Ishikawa (cell line): ENCODE data around the gene NXPH3.

Source experiments
- CEBPB ChIP-seq: IDR thresholded peaks from 2 replicates; pipeline ENCODE4 v1.6.1; 2012
- CREB1 ChIP-seq: IDR thresholded peaks from 2 replicates; pipeline ENCODE4 v1.6.1; 2012; ENCODE audit warnings: low read depth
- EP300 ChIP-seq: IDR thresholded peaks from 2 replicates; pipeline ENCODE4 v1.6.1; 2012; ENCODE audit warnings: borderline replicate concordance
- FOXM1 ChIP-seq: IDR thresholded peaks from 2 replicates; pipeline ENCODE4 v1.6.1; 2012; ENCODE audit warnings: low read depth, borderline replicate concordance
- NFIC ChIP-seq: IDR thresholded peaks from 2 replicates; pipeline ENCODE4 v1.6.1; 2012
- RAD21 ChIP-seq: IDR thresholded peaks from 2 replicates; pipeline ENCODE4 v1.6.1; 2012; ENCODE audit warnings: low read depth
- TAF1 ChIP-seq: IDR thresholded peaks from 2 replicates; pipeline ENCODE4 v1.6.1; 2012; ENCODE audit warnings: low read depth, mild to moderate bottlenecking
- TCF12 ChIP-seq: IDR thresholded peaks from 2 replicates; pipeline ENCODE4 v1.6.1; 2012; ENCODE audit warnings: low read depth
- TEAD4 ChIP-seq: IDR thresholded peaks from 2 replicates; pipeline ENCODE4 v1.6.1; 2012
- YY1 ChIP-seq: IDR thresholded peaks from 2 replicates; pipeline ENCODE4 v1.6.1; 2012; ENCODE audit warnings: low read depth
- TF ChIP-seq, protein P1 (sequence below): IDR thresholded peaks from 2 replicates; pipeline ENCODE4 v1.6.1; 2012; ENCODE audit warnings: low read depth, mild to moderate bottlenecking
- TF ChIP-seq, protein P2 (sequence below): IDR thresholded peaks from 2 replicates; pipeline ENCODE4 v1.6.1; 2012
- TF ChIP-seq, protein P3 (sequence below): IDR thresholded peaks from 2 replicates; pipeline ENCODE4 v1.6.1; 2012

DNA sequence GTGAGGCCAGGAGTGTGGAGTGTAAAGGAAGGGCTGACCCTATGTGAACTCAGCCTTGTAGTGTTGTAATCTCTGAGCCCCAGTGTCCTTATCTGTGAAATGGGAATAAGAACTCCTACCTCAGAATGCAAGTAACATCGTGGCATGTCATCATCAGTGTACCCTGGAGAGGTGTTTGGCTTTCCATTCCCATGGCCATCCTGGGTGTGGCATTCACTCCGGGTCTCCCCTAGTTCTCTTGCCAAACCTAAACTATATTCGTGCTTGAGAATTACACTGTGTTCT, 1.9 kb downstream of the NXPH3 start:
- TF ChIP-seq, protein P1, sequence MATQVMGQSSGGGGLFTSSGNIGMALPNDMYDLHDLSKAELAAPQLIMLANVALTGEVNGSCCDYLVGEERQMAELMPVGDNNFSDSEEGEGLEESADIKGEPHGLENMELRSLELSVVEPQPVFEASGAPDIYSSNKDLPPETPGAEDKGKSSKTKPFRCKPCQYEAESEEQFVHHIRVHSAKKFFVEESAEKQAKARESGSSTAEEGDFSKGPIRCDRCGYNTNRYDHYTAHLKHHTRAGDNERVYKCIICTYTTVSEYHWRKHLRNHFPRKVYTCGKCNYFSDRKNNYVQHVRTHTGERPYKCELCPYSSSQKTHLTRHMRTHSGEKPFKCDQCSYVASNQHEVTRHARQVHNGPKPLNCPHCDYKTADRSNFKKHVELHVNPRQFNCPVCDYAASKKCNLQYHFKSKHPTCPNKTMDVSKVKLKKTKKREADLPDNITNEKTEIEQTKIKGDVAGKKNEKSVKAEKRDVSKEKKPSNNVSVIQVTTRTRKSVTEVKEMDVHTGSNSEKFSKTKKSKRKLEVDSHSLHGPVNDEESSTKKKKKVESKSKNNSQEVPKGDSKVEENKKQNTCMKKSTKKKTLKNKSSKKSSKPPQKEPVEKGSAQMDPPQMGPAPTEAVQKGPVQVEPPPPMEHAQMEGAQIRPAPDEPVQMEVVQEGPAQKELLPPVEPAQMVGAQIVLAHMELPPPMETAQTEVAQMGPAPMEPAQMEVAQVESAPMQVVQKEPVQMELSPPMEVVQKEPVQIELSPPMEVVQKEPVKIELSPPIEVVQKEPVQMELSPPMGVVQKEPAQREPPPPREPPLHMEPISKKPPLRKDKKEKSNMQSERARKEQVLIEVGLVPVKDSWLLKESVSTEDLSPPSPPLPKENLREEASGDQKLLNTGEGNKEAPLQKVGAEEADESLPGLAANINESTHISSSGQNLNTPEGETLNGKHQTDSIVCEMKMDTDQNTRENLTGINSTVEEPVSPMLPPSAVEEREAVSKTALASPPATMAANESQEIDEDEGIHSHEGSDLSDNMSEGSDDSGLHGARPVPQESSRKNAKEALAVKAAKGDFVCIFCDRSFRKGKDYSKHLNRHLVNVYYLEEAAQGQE, result no peak
- TF ChIP-seq RAD21, result no peak
- no peak for TF ChIP-seq TCF12
- no peak for TF ChIP-seq TAF1
- TF ChIP-seq, protein P2, sequence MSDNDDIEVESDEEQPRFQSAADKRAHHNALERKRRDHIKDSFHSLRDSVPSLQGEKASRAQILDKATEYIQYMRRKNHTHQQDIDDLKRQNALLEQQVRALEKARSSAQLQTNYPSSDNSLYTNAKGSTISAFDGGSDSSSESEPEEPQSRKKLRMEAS, result no peak
- TF ChIP-seq EP300, result no peak
- TF ChIP-seq TEAD4, result no peak
- no peak for TF ChIP-seq CEBPB
- TF ChIP-seq FOXM1, result no peak
- TF ChIP-seq, protein P3, sequence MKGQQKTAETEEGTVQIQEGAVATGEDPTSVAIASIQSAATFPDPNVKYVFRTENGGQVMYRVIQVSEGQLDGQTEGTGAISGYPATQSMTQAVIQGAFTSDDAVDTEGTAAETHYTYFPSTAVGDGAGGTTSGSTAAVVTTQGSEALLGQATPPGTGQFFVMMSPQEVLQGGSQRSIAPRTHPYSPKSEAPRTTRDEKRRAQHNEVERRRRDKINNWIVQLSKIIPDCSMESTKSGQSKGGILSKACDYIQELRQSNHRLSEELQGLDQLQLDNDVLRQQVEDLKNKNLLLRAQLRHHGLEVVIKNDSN, result no peak
- TF ChIP-seq NFIC, result no peak
- no peak for TF ChIP-seq YY1
- TF ChIP-seq CREB1, result no peak
